Transverse colon (tissue), 1 donor: Measurements from ENCODE around the gene IER5.

Source experiments
- EP300 ChIP-seq: sonication (generic); formaldehyde crosslinking; IDR thresholded peaks from one replicate; pipeline ENCODE4 v1.6.1; 2017; ENCODE audit warnings: antibody characterized with exemption, low read depth
- POLR2A ChIP-seq: fragments of 450-650 bp; IDR thresholded peaks from one replicate; pipeline ENCODE4 v1.6.1; 2016; ENCODE audit warnings: antibody characterized with exemption, mild to moderate bottlenecking, moderate library complexity

GRCh38 chr1:181115368-181115684 lies 26.8 kb downstream of the IER5 start:
- TF ChIP-seq POLR2A (no peak), EP300 (no peak)
